NCI-H2029 (cell line): ENCODE results near the gene MAML3.
A peak's percentile ranks its signal among the peaks of the same experiment; 100 is the strongest.

ENCODE experiments used
- DNase-seq: peaks from one replicate; lab custom pipeline; 2025; lab: John Stamatoyannopoulos, UW

The MAML3 gene

GRCh38 chr4:140156529-140157171, 2.7 kb upstream of the MAML3 start:
- no peak for DNase-seq

- no peak for DNase-seq
These were observed 548 bp upstream of the MAML3 start for GRCh38 chr4:140154572-140154891.

- no peak for DNase-seq
These were observed 616 bp downstream of the MAML3 start for GRCh38 chr4:140153419-140153717.

GRCh38 chr4:140152751-140153418, 1.1 kb downstream of the MAML3 start:
- peak; percentile 64 for DNase-seq

GRCh38 chr4:140152013-140152703, 1.8 kb downstream of the MAML3 start:
- peak; percentile 62 for DNase-seq

GRCh38 chr4:140151699-140152012, 2.3 kb downstream of the MAML3 start:
- DNase-seq = peak; percentile 93

GRCh38 chr4:140150886-140151698, 2.9 kb downstream of the MAML3 start:
- DNase-seq = peak; percentile 95

- no peak for DNase-seq
These were observed 3.4 kb downstream of the MAML3 start for GRCh38 chr4:140150636-140150885.

GRCh38 chr4:140149846-140150635, 3.9 kb downstream of the MAML3 start:
- peak; percentile 70 for DNase-seq

- no peak for DNase-seq
These were observed 9.9 kb downstream of the MAML3 start for GRCh38 chr4:140144050-140144449.

GRCh38 chr4:140141210-140141835, 12.7 kb downstream of the MAML3 start:
- peak; percentile 38 for DNase-seq

GRCh38 chr4:140140566-140140965, 13.4 kb downstream of the MAML3 start:
- no peak for DNase-seq

- DNase-seq = no peak
These were observed 15.6 kb downstream of the MAML3 start for GRCh38 chr4:140138428-140138827.

- DNase-seq = no peak
These were observed 16.3 kb downstream of the MAML3 start for GRCh38 chr4:140137671-140138070.

GRCh38 chr4:140136509-140136908, 17.5 kb downstream of the MAML3 start:
- no peak for DNase-seq

- DNase-seq = peak; percentile 92
These were observed 18.4 kb downstream of the MAML3 start for GRCh38 chr4:140135529-140136088.

- no peak for DNase-seq
These were observed 19.1 kb downstream of the MAML3 start for GRCh38 chr4:140134746-140135425.

GRCh38 chr4:140133576-140133975, 20.4 kb downstream of the MAML3 start:
- no peak for DNase-seq

GRCh38 chr4:140131675-140132229, 22.2 kb downstream of the MAML3 start:
- DNase-seq = no peak

GRCh38 chr4:140130677-140131076, 23.3 kb downstream of the MAML3 start:
- DNase-seq = no peak

GRCh38 chr4:140127422-140127821, 26.6 kb downstream of the MAML3 start:
- no peak for DNase-seq
